SH-SY5Y (cell line): Measurements from ENCODE around the gene DCHS2.

Experiments
- GATA2 ChIP-seq: IDR thresholded peaks from 2 replicates; pipeline ENCODE4 v1.6.1; 2011; ENCODE audit warnings: mild to moderate bottlenecking, low read depth, low read length
- GATA3 ChIP-seq: IDR thresholded peaks from 2 replicates; pipeline ENCODE4 v1.6.1; 2011; ENCODE audit warnings: low read depth, mild to moderate bottlenecking, low read length, moderate library complexity

Gene DCHS2

DNA sequence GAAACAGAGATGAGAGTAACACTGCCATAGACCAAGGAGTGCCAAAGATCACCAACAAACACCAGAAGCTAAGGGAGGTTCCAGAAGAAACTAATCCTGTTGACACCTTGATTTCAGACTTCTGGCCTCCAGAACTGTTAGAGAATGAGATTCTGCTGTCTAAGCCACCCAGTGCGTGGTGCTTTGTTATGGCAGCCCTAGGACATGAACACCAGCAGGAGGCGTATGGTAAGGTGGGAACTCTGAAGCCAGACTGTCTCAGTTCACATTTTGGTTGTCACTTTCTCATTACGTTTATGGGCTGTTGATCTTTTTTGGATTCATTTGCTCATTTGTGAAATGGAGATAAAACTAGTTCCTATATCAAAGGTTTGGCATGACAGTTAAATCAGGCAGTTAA is 142.9 kb downstream of the DCHS2 start:
- TF ChIP-seq GATA3 = no peak
- TF ChIP-seq GATA2 = no peak

GRCh38 chr4:154345359-154345758 is 146.2 kb downstream of the DCHS2 start:
- TF ChIP-seq GATA3 = no peak
- TF ChIP-seq GATA2 = no peak

- TF ChIP-seq GATA2 = no peak
- TF ChIP-seq GATA3 = no peak
Measured at GRCh38 chr4:154344686-154345085, 146.9 kb downstream of the DCHS2 start.

DNA sequence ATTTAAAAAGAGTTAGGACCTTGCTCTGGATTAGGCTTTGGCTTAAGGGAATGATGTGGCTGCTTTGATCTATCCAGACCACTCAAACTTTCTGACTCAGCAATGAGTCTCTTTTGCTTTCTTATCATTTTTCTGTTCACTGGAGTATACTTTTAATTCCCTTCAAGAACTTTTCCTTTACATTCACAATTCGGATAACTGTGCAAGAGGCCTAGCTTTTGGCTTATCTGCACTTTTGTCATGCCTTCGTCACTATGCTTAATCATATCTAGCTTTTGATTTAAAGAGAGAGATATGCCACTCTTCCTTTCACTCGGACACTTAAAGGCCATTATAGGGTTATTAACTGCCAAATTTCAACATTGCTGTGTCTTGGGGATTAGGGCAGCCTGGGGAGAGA is 147.9 kb downstream of the DCHS2 start:
- no peak for TF ChIP-seq GATA2
- TF ChIP-seq GATA3 = no peak

DNA sequence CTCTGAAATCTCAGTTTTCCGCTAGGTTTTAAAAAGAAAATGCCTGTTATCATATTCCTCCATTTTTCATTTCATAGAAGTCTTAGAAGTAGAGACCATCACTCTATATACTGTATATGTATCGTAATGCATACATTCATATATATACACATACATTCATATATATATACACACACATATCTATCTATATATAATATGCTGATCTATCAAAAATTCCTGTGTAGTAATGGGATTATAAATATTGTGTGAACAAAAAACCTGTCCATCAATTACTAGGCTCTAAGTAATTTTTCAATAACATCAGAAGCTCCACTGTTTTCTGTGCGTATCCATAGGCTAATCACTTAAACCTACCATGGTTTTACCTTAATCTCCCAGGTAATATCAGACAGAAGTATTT is 150.2 kb downstream of the DCHS2 start:
- no peak for TF ChIP-seq GATA2
- TF ChIP-seq GATA3 = no peak

- TF ChIP-seq GATA2 (no peak), GATA3 (no peak)
Measured at GRCh38 chr4:154335588-154335987, 156.0 kb downstream of the DCHS2 start.

GRCh38 chr4:154332681-154333421 is 158.7 kb downstream of the DCHS2 start:
- TF ChIP-seq GATA2 = no peak
- TF ChIP-seq GATA3 = no peak

DNA sequence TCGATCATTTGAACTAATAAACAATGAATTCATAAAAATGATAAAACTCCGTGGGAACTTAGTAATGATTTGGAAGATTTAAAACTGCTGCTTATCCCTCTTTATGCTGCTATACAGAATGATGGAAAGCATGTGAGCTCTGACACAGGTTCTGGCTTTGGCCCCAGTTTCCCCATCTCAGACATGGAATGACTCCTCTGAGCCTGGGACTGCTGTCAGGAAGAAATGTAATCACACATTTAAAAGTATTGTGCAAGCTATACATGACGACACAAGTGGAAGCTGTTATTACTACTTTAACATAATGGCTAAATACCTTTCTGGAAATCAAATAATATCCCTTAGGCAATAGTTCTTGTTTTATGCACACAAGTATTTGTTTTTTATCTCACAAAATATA is 161.7 kb downstream of the DCHS2 start:
- TF ChIP-seq GATA2 = no peak

- TF ChIP-seq GATA2 = no peak
- TF ChIP-seq GATA3 = no peak
Measured at GRCh38 chr4:154329268-154329868, 162.2 kb downstream of the DCHS2 start.

- no peak for TF ChIP-seq GATA3
- no peak for TF ChIP-seq GATA2
Measured at GRCh38 chr4:154328030-154328429, 163.6 kb downstream of the DCHS2 start.

DNA sequence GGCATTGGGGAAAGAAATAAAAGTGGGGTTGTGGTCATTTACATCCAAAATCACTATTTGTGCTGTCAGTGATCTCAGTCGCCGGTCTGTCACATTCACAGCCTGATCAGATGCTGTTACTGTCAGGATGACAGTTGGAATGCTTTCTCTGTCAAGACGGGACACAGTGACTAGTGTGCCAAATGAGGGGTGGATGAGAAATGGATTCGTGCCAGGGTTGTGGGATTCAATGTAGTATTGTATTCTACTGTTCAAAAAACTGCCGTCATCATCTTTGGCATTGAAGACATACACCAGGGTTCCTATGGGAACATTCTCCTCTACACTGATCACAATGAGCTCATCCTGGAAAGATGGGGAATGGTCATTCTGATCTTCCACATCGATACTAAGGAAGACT is 171.1 kb downstream of the DCHS2 start:
- TF ChIP-seq GATA2 = no peak
- no peak for TF ChIP-seq GATA3

- no peak for TF ChIP-seq GATA2
- TF ChIP-seq GATA3 = no peak
Measured at GRCh38 chr4:154319736-154320135, 171.9 kb downstream of the DCHS2 start.

DNA sequence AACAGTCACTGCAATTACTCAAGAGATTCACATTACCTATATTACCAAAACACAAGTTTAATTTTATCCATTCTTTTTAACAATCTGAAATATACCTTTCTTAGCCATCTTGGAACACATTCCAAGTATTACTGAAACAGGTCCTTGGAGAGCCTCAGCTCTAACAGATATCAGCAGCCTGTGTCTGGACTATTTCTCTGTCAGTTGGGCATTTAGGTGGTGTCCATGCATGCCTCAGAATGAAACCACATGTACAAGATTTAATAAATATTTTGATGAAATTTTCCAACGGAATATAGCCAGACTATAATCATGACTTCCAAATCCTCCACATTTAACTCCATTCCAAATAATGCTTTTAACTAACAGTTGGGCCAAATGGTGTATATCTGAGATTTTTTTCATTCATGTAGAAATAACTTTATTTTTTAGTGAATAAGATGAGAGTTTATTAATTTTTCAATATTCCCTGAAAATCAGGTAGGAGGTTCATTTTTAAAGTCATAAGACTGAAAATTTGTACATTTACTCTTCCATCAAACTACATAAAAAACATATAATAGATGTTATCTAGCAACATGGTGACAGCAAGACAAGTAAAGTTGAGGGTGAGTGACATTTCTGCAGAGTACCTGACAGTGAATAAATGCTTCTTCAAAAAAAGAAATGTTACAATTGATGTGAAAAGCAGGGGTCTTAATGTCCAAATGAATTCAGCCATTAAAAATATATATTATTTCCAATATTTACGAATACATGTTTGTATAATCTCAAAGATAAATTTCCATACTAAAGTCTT is 174.2 kb downstream of the DCHS2 start:
- TF ChIP-seq GATA2 (no peak), GATA3 (no peak)

DNA sequence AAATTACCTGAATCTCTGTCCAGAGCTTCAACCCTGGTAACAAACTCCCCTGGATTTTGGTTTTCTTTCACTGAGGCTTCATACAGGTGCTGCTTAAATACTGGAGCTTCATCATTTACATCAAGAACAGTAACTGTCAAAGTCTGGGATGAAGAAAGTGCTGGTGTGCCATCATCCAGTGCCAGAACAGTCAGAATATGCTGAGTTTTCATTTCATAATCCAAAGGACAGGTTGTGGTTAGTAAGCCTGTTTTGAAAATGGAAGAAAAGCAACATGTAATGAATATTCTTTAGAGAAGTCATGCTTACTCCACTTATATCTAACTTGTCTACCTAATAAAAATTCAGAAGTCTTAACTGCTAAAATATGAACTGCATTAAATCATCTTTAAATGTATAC is 175.9 kb downstream of the DCHS2 start:
- TF ChIP-seq GATA3 (no peak), GATA2 (no peak)

DNA sequence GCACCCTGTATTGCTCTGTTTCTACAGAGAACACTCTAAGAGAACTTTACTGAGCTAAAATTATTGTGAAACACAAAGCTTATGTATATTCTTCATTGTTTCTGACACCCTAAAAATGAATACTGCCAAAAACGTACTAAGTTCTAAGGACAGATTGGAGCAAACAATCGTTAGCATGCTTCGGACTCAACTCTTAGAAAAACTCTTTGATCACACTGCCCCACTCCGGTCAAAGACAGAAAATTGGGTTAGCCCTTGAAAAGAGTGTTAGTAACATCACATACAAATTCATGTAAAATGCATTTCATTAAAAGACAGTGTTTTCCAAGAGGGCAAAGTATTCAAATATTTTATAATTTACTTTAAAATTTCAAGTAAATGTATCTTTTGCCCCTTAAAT is 177.4 kb downstream of the DCHS2 start:
- TF ChIP-seq GATA2 = no peak
- TF ChIP-seq GATA3 = no peak
